DMS53 (cell line): ENCODE measurements around the gene RNF223.
"Not testable (repeated sequence)": the region's sequence is repeated elsewhere in the genome, so short reads cannot be mapped to it uniquely, and the experiment has no call there.

Experiments used
- DNase-seq: peaks from one replicate; lab custom pipeline; 2025; lab: John Stamatoyannopoulos, UW

Gene RNF223

DNA sequence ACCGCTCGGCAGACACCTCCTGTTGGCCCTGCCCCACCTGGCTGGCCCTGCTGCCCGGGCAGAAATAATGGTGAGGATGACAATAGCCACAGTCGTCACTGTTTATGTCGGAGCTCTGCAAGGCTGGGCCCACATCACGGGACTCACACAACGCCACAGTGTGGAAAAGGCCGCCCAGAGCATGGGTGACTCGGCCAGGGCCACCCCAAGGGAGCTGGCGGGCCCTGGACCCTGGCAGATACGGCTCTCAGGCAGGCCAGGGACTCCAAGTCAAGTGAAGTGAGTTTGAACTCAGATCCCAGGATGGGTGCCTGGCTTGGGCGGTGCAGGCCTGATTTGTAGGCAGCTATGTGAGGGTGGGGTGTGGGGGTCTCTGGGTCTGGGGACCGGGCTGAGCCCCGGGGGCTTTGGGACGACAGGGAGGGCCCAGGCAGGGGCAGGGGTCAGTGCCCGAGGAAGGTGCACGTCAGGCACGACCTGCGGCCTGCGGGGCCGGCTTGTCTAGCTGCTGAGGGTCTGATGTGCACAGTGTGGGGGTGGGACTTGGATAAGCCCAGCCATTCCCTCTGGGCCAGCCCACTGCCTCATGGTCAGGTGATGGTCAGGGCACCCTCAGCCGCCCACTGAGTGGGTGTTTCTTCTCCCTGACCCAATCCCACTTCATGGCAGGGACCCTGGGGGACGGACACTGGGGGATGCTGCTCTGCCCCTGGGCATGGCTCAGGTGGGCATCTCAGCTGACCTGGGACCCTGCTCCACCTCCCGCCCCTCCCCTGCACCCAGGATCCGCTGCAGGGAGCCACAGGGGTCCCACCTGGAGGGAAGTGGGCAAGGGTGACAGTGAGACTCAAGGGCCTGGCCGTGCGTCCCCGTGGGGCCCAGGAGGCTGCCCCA is 1.0 kb downstream of the RNF223 start:
- no peak for DNase-seq

DNA sequence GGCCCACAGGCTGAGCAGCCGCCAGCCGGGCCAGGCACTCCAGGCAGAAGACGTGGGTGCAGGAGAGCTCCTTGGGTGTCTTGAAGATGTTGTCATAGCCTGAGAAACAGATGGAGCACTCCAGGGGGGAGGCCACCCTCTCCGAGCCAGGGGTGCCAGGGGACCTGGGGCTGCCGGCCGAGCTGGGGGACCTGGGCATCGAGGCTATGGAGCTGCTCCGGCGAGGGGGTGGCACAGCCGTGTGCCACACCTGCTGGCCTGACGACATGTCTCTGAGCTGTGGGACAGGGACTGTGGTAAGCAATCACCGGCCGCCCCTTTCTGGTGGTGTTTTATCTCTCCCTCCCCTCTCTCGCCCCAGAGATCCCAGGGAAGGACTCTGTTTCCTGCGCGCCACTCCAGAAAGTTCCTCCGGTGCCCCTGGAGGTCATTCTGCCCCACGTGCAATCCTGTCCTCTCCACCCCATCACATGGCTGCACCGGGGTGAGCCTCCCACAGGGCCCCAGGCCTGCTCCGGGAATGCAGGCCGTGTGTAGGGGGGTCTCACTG is 1.7 kb downstream of the RNF223 start:
- no peak for DNase-seq

DNA sequence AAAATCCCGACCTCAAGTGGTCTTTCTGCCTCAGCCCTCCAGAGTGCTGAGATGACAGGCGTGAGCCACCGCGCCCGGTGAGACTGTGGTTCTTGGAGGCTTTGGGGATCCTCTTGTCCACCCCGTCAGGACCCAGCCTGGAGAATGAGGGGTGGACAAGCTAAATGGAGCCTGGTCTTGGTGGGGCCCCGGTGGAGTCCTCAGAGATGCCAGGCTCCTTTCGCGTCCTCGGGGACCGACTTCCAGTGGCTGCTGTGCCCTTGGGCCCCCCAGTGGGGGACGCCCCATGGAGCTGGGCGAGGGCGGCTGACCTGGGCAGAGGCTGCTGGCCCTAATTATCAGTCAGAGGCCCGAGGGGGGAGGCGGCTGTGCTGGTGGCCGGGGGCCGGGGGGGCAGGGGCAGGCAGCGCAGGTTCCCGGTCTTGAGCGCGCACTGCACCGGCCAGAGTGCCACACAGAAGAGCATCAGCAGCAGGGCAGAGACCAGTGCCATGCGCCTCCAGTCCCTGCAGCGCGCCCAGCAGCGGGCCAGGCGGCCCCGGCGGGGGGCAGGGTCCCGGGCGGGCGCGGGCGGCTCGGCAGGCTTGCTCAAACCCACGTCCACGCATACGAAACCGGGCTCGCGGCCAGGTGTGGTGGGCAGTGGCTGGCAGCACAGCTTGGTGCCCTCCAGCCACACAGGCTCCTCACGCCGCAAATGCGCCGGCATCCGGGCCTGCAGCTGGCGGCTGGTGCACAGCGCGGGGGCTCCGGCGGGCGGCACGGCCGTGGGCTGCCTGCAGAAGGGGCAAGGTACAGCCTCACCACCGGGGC is 2.4 kb downstream of the RNF223 start:
- DNase-seq: no peak

DNA sequence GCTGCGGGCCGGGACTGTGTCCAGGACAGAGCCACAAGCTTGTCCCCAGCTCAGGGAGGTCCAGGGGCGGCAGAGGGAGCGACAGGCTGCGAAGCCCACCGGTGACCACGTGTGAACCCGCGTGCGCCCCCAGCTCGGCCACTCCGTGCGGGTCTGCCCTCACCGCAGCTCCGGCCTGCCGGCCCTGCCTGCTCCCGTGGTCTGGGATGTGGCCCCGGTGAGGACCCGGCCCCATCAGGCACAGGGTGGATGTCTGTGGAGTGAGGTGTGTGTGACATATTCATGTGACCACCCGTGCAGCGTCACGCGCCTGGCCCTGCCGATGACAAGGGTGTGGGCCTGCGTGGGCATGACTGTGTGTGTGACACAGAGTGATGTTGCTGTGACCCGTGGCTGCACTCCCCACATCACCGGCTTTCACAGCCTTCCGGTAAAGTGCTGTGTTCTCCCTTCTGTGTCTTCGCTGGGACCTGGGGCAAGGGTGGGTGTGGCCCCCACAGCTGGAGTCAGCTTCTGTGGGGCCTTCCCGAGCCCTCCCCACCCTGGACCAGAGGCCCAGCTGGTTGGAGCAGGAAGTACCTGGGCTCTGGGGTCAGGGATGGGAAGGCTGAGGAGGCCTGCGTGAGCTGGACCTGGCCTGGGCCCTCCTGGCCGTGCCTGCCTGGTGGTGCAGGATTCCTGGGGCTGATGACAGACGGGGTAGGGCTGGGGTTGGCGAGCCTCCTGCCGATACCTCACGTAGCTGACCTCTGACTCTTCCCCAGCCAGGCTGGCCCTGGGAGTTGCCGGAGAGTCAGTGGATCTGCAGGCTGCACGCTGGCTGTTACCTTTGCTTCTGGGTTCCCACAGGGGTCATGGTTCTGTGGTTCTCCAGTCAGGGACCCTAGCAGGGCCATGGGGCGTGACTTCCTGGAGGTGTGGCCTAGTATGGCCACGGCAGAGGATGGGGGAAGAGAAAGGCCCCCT is 4.1 kb downstream of the RNF223 start:
- peak; percentile 42 for DNase-seq

DNA sequence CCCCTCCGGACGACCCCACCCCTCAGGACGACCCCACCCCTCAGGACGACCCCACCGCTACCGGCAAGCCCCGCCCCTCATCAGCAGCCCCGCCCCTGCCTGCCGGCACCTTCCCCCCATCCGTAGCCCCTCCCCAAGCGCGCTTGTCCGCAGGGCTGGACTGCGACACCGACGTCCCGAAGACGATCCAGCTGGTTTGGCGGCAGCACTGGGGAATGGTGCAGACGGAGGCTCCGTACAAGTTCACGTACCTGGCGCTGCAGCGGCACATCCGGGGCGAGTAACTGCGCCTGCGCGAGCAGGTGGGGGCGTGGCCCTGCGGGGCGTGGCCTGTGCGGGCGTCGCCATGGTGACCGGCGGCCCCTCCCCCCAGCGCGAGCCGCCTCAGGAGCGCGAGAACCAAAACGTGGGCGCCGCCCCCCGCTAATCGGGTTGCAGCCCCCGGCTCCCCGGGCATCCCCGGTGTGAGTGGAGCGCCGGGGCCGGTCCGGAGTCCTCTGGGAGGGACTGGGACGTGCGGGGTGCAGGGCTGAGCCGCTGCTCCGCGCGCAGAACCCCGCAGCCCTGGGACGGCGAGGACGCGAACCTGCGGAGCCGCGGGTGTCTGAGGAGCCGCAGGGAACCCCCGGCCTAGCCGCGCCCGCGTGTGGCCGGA is 4.9 kb downstream of the RNF223 start:
- DNase-seq: peak; percentile 94

DNA sequence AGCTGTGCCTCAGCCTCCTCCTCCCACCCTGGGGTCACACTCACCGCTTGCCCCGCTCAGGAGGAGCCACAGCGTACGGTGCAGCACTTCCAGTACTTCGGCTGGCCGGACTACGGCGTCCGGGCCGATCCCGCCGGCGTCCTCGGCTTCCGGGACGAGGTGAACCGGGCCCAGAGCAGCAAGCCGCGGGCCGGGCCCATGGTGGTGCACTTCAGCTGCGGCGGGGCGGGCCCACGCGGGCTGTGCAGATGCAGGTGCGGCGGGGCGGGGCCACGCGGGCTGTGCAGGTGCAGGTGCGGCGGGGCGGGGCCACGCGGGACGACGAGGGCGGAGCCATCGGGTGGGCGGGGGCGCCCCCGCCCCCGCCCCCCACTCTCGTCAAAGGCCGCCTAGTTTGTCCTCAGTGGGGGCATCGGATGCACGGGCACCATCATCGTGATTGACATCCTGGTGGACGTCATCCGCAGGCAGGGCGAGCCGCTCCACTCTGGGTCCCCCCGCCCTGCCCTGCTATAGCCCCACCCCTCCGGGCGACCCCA is 5.5 kb downstream of the RNF223 start:
- peak; percentile 97 for DNase-seq

DNA sequence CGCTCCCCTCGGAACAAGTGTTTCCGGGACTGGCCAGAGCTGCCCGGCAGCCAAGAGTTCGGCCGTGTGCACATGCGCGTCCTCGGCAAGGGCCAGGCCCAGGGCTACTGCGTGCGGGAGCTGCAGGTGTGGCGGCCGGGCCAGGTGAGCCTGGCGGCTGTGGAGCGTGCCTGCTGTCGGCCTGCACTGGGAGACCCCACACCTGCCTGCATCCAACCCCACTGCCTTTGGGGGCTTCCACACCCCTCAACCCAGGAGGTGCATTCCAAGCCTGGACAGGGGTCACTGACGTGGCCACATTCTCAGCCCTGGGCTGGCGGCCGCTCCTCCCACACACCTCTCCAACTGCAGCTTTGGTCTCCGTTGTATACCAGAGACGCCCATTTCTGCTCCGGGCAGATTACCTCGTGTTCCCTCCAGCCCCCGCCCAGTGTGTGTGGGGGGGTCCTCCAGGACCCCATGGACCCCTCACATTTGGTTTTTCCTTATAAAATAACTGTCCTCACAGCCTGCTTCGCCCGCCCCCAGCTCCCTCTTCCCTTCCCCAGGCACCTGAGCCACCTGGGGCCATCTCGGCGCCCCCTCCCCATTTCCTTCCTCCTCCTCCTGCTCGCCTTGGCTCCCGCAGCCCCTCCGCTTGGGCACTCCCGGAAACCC is 6.1 kb downstream of the RNF223 start:
- DNase-seq: peak; percentile 95

DNA sequence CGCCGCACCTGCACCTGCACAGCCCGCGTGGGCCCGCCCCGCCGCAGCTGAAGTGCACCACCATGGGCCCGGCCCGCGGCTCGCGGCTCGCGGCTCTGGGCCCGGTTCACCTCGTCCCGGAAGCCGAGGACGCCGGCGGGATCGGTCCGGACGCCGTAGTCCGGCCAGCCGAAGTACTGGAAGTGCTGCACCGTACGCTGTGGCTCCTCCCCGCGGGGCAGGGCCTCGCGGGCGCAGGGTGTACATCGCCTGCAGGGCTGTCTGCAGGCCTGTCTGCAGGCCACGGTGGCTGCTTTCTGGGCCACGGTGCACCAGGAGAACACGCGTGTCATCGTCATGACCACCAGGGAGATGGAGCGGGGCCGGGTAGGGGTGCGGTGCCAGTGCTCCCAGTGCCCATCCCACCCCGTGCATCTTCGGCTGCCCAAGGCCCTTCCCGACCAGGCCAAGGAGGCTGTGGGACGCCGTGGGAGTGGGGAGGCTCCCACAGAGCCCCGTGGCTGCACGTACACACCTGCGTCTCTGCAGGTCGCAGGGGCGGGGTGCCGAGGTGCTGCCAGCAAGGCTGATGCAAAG is 6.7 kb downstream of the RNF223 start:
- peak; percentile 85 for DNase-seq

DNA sequence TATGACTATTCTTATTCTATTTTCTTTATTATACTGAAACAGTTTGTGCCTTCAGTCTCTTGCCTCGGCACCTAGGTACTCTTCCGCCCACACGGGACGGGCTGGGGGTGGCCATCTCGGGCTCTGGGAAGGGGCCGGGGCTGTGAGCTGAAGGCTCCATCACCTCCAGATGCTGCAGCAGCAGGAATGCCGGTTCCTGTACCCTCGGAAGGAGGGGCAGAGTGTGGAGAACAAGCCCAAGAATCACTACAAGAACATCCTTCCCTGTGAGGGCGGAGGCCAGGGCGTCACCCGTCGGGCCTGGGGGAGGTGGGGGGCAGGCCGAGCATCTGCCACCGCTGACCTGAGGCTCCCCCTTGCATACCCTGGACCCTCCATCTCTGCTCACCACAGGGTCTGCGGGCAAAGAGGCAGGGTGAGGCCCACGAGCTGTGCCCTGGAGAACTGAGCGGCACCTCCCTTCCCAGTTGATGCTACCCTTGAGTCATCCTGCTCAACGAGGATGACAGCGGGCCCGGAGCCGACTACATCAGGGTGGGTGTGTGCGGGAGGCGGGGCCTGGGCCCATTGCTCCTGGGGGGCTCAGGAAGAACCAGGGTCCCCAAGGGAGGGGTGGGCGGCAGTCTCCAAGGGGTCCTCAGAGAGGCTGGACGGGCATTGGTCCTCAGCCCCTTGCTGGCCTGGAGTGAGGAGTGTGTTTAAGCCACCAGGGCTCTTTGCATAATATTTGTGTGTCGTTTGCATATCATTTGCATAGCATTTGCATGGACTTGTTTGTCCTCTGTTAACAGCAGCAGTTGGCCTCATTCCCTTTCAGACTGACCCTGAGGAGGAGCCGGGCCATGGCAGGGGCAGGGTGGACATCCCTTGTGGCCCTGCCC is 7.5 kb downstream of the RNF223 start:
- peak; percentile 76 for DNase-seq

DNA sequence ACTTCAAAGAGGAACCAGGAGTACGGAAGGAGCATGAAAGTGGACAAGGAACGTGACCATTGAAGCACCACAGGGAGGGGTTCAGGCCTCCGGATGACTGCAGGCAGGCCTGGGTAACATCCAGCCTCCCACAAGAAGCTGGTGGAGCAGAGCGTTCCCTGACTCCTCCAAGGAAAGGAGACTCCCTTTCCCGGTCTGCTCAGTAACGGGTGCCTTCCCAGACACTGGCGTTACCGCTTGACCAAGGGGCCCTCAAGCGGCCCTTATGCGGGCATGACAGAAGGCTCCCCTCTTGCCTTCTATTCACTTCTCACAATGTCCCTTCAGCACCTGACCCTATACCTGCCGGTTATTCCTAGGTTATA is 8.2 kb downstream of the RNF223 start:
- not testable (repeated sequence) for DNase-seq

DNA sequence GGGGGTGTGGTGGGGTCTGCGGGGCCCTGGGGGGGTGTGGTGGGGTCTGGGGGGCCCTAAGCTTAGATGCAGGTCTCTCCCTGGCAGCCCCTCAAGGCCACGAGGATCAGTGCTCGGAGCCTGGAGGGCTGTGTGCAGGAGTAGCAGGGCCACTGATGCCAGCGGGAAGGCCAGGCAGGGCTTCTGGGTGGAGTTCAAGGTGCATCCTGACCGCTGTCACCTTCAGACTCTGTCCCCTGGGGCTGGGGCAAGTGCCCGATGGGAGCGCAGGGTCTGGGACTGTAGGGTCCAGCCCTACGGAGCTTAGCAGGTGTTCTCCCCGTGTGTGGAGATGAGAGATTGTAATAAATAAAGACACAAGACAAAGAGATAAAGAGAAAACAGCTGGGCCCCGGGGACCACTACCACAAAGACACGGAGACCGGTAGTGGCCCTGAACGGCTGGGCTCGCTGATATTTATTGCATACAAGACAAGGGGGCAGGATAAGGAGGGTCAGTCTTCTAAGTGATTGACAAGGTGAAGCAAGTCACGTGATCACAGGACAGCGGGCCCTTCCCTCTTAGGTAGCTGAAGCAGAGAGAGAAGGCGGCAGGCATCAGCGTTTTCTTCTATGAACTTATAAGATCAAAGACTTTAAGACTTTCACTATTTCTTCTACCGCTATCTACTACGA is 8.7 kb downstream of the RNF223 start:
- no peak for DNase-seq

DNA sequence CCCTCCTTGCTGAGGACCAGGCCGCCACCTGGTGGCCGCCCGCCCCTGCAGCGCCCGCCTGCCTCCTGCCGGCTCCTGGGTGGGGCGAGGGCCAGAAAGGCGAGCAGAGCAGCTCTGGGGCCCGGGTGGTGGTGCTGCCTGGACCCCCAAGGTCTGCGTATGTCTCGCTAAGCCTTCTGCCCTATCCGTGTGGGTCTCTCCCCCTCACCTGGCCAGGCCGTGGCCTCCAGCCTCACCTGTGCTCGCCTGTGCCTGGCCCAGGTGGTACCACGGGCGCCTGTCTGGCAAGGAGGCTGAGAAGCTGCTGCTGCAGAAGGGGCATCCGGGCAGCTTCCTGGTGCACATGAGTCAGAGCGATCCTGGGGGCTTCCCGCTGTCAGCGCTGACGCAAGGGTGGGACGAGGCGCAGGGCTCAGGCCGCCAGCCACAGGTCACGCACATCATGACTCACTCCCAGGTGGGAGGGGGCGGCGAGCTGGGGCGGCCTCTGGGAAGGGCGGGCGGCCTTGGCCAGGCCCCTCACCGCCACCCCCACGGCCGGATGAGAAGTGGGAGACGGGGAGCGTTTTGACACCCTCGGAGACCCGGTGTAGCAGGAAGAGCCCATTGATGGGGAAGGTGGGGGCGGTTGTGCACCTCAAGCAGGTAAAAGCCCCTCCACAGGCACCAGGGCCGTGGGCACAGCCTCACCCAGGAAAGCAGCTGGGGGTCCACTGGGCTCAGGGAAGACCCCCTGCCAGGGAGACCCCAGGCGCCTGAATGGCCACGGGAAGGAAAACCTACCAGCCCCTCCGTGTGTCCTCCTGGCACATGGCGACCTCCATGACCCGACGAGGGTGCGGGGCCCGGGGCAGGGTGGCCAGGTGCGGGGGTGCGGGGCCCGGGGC is 9.9 kb downstream of the RNF223 start:
- DNase-seq: peak; percentile 89

DNA sequence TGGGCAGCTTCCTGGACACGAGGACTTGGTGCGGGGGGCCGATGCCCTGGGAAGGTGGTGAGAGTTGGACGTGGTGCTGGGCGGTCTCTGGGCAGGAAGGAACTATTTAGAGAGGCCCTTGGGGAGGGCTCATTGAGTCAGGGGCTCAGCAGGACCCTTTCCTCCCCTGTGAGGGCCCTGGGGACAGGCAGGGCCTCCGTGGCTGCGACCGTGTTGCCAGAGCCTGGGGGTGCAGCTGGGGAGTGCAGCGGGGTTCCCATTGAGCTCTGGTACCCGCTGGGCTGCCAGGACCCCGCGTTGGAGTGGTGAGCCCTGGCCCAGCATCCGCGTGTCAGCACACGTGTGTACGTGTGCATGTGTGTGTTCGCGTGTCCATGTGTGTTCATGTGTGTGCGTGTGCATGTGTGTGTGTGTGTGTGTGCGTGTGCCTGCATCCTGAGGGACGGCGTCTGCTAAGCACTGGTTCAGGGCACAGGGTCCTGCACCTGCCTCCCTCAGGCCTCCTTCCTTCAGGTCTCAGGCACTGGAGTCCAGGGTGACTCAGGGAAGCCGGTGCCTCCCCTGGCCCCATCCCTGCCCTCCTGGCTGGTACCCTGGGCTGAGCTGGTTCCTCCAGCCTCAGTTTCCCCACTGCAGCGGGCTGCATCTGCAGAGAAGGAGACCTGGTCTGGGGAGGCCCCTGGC is 10.7 kb downstream of the RNF223 start:
- no peak for DNase-seq

DNA sequence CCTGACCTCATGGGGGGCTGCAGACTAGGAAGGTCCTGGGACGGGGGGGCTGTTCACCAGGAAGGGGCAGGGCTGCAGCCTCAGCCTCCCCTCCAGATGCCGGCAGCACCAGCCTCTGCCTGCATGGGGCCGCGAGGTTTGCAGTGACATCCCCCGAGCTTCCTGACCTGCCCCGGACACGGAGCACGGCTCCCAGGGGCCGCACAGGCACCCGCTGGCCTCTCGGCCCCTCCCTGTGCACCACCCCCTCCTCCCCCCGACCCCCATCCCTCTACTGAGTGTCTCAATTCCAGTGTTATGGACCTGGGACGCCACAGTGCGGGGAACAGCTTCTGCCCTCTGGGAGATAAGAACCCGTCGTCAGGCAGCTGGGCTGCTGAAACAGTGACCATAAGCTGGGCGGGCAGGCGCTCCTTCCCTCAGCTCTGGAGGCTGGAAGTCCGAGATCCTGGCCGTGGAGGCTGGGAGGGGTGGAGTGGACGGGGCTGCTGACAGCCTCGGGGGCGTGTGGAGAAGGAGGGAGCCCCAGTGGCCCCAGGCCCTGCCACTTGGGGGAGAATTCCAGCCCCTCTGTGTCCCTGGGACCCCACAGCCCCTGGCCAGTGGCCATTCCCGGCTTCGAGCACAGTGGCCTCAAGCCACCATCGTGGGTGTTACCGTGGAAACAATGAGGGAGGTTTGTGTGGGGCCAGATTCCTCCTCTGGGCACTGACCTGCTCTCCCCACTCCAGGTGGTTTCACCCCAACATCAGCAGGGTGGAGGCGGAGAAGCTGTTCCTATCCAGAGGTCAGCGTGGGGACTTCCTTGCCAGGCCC is 11.6 kb downstream of the RNF223 start:
- peak; percentile 37 for DNase-seq

DNA sequence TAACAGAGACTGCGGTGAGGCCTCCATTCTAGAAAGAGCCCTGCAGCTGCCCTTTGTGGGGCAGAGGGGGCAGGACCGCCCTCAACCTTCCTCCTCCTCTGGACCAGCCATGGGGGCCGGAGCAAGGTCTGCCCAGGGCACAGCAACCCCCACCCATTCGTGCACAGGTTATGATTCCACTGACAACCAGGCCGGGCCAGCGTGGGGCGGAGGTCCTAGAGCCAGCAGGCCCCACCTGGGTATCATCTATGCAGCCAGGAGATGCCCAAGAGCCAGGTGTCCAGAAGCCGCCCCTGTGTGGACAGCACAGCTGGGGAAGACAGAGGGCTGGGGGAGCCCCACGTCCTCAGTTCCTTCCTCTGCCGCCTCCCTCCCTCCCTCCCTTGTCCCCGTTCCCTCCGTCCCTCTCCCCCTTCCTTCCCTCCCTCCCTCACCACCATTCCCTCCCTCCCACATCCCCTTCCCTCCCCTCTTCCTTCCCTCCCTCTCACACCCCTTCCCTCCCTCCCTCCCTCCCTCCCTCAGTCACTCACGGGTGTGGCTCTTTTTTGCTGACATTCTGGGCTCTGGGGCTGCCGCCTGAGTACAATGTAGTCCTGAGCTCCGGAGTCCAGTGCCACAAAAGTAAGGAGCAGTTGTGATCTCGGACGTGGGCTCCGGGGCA is 12.3 kb downstream of the RNF223 start:
- peak; percentile 30 for DNase-seq
